ENCODE data around the gene DENND1B. TPM values are rescaled to one million over a fixed set of nuclear protein-coding genes. Genes with fewer than 3 reads are reported as not detected.

DENND1B gene
- total and polyA plus RNA-seq, 4 donors, result 1.7 to 13.7 (median 7.9) TPM

DNA sequence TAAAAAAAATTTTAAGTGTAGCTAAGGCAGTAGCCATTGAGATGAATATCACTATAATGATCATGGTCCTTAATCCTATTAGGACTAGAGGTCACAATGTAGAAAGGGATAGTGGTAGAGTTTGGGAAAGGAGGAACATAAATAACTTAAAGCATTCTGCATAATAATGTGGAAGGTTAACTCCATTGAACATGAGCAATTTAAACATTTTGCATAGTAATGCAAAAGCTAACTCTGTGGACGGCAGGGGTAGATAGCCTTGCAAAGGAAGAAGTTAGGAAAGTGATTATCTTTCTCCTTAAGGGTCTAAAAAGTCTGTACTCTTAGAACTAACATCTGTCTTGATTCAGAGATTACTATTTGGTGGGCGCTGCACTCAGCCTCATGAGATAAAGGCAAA lies 39.0 kb upstream of the DENND1B start:
- Histone ChIP-seq H3K27ac (ENCODE audit: low read depth in 1 of 2, low read length in 2 of 2) (no peak overlapping the region), H3K9me3 (ENCODE audit: control insufficient read depth in 4 of 4, low read length in 3 of 4) (no peaks in the 10 kb centered on the region), H3K36me3 (ENCODE audit: control insufficient read depth in 4 of 4, insufficient read depth in 3 of 4, low read depth in 1 of 4, low read length in 3 of 4) (no peaks in the 10 kb centered on the region), H3K27me3 (ENCODE audit: control insufficient read depth in 4 of 4, insufficient read depth in 4 of 4, low read length in 3 of 4) (no peaks in the 10 kb centered on the region), H3K9ac (ENCODE audit: low read depth in 1 of 2, low read length in 2 of 2) (no peak overlapping the region), H3K4me1 (ENCODE audit: control insufficient read depth in 4 of 4, insufficient read depth in 4 of 4, low read length in 3 of 4) (peaks cover 0 to 1% (median 0%) of the 10 kb centered on the region in 4 donors), H3K4me3 (ENCODE audit: low read depth in 1 of 3, low read length in 3 of 3) (no peak overlapping the region)
- no peak for DNase-seq (ENCODE audit: low spot score)
- TF ChIP-seq HNF4A (conservative IDR thresholded peaks at IDR 0.05) (no peak), YY1 (IDR thresholded peaks at IDR 0.05) (no peak), FOXA1 (IDR thresholded peaks at IDR 0.05) (no peak), TAF1 (conservative IDR thresholded peaks at IDR 0.05) (no peak), GABPA (IDR thresholded peaks at IDR 0.05 in 1 of 2, conservative IDR thresholded peaks at IDR 0.05 in 1 of 2) (no peak), EGR1 (IDR thresholded peaks at IDR 0.05; ENCODE audit: low read depth in 2 of 2) (no peak), HNF4G (IDR thresholded peaks at IDR 0.05) (no peak), RXRA (IDR thresholded peaks at IDR 0.05) (no peak), JUND (IDR thresholded peaks at IDR 0.05) (no peak), RAD21 (IDR thresholded peaks at IDR 0.05) (no peak), FOXA2 (IDR thresholded peaks at IDR 0.05) (no peak), NR2F2 (IDR thresholded peaks at IDR 0.05) (no peak), SP1 (IDR thresholded peaks at IDR 0.05) (no peak)
- TF ChIP-seq, protein P1, sequence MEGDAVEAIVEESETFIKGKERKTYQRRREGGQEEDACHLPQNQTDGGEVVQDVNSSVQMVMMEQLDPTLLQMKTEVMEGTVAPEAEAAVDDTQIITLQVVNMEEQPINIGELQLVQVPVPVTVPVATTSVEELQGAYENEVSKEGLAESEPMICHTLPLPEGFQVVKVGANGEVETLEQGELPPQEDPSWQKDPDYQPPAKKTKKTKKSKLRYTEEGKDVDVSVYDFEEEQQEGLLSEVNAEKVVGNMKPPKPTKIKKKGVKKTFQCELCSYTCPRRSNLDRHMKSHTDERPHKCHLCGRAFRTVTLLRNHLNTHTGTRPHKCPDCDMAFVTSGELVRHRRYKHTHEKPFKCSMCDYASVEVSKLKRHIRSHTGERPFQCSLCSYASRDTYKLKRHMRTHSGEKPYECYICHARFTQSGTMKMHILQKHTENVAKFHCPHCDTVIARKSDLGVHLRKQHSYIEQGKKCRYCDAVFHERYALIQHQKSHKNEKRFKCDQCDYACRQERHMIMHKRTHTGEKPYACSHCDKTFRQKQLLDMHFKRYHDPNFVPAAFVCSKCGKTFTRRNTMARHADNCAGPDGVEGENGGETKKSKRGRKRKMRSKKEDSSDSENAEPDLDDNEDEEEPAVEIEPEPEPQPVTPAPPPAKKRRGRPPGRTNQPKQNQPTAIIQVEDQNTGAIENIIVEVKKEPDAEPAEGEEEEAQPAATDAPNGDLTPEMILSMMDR (IDR thresholded peaks at IDR 0.05; ENCODE audit: low read depth, low read length, missing input control), result no peak
- TF ChIP-seq, protein P2, sequence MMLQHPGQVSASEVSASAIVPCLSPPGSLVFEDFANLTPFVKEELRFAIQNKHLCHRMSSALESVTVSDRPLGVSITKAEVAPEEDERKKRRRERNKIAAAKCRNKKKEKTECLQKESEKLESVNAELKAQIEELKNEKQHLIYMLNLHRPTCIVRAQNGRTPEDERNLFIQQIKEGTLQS (IDR thresholded peaks at IDR 0.05), result no peak
- TF ChIP-seq, protein P3, sequence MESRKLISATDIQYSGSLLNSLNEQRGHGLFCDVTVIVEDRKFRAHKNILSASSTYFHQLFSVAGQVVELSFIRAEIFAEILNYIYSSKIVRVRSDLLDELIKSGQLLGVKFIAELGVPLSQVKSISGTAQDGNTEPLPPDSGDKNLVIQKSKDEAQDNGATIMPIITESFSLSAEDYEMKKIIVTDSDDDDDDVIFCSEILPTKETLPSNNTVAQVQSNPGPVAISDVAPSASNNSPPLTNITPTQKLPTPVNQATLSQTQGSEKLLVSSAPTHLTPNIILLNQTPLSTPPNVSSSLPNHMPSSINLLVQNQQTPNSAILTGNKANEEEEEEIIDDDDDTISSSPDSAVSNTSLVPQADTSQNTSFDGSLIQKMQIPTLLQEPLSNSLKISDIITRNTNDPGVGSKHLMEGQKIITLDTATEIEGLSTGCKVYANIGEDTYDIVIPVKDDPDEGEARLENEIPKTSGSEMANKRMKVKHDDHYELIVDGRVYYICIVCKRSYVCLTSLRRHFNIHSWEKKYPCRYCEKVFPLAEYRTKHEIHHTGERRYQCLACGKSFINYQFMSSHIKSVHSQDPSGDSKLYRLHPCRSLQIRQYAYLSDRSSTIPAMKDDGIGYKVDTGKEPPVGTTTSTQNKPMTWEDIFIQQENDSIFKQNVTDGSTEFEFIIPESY (IDR thresholded peaks at IDR 0.05), result no peak
- TF ChIP-seq, protein P4, sequence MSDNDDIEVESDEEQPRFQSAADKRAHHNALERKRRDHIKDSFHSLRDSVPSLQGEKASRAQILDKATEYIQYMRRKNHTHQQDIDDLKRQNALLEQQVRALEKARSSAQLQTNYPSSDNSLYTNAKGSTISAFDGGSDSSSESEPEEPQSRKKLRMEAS (IDR thresholded peaks at IDR 0.05), result no peak
- TF ChIP-seq, protein P5, sequence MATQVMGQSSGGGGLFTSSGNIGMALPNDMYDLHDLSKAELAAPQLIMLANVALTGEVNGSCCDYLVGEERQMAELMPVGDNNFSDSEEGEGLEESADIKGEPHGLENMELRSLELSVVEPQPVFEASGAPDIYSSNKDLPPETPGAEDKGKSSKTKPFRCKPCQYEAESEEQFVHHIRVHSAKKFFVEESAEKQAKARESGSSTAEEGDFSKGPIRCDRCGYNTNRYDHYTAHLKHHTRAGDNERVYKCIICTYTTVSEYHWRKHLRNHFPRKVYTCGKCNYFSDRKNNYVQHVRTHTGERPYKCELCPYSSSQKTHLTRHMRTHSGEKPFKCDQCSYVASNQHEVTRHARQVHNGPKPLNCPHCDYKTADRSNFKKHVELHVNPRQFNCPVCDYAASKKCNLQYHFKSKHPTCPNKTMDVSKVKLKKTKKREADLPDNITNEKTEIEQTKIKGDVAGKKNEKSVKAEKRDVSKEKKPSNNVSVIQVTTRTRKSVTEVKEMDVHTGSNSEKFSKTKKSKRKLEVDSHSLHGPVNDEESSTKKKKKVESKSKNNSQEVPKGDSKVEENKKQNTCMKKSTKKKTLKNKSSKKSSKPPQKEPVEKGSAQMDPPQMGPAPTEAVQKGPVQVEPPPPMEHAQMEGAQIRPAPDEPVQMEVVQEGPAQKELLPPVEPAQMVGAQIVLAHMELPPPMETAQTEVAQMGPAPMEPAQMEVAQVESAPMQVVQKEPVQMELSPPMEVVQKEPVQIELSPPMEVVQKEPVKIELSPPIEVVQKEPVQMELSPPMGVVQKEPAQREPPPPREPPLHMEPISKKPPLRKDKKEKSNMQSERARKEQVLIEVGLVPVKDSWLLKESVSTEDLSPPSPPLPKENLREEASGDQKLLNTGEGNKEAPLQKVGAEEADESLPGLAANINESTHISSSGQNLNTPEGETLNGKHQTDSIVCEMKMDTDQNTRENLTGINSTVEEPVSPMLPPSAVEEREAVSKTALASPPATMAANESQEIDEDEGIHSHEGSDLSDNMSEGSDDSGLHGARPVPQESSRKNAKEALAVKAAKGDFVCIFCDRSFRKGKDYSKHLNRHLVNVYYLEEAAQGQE (IDR thresholded peaks at IDR 0.05), result no peak
- WGBS, result 90% methylated on average over 2 of the region's 2 CpGs

Measured in liver (tissue), 9 donors.